Ecto neural progenitor cell (in vitro differentiated cells): ENCODE measurements around the gene FAM240A.

Experiments
- DNase-seq: peaks from one replicate; pipeline ENCODE4 v3.0.0-alpha.2; 2018; ENCODE audit warnings: low spot score

Gene FAM240A

GRCh38 chr3:46626039-46626438 is 13.7 kb downstream of the FAM240A start:
- DNase-seq = no peak

GRCh38 chr3:46627078-46627477 is 14.8 kb downstream of the FAM240A start:
- no peak for DNase-seq

DNA sequence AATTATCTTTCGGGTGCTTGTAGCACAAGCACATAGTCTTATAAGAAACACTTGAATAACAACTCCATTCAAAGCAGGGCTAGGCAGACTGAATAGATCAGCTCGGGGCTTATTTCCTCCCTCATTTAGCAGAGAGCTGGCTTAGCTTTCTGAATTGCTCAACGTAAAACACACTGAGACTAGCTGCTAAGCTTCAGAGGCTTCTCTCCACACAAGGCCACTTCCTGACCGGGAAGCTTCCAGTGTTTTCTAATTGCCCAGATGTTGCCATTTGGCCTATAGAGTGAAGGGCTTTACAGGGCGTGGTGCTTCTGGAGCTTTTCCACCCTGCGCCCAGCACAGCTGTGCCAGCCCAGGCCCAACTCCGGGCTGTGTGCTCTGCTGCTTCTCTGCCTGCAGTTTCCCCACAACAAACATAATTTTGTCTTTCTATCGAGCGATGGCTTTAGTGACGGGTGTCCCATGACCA is 16.6 kb downstream of the FAM240A start:
- no peak for DNase-seq

GRCh38 chr3:46629551-46630517 is 17.5 kb downstream of the FAM240A start:
- DNase-seq = peak; percentile 90

GRCh38 chr3:46632792-46633191 is 20.5 kb downstream of the FAM240A start:
- no peak for DNase-seq

DNA sequence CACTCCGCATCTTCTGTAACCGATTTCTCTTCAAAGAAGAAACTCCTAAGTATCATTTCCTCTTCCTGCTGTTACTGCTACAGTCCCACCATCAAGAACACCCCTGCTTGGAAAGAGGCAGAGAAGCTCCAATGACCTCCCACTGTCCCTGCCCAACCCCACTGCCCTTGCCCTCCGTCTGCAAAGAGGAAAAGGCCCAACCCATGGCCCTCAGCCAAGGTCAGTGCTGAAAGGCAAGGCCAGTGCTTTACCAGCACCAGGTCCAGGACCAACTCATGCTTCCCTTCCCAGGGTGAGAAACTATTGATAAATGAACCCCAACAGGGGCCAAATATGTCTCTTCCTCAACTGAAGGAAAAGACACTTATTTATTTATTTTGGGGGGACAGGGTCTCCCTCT is 22.5 kb downstream of the FAM240A start:
- no peak for DNase-seq

DNA sequence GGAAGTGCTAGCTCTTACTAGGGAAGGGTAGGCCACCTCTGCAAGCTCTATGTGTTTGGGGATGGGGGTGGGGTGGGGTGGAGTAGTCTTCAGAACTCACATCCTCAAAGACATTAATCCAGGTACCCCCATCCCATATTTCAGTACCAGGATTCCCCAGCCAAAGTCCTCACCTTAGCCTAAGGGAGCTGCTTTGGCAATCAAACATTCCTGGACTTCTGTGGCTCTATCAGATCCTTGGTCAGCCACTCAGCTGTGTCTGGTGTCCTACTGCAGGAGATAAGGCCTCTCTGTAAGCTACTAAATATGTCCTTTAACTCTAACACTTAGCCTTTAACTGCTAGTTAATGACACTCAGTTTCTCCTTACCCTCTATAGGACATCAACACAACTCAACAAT is 26.9 kb downstream of the FAM240A start:
- DNase-seq = no peak

- no peak for DNase-seq
These were observed 28.6 kb downstream of the FAM240A start for GRCh38 chr3:46640927-46641326.

DNA sequence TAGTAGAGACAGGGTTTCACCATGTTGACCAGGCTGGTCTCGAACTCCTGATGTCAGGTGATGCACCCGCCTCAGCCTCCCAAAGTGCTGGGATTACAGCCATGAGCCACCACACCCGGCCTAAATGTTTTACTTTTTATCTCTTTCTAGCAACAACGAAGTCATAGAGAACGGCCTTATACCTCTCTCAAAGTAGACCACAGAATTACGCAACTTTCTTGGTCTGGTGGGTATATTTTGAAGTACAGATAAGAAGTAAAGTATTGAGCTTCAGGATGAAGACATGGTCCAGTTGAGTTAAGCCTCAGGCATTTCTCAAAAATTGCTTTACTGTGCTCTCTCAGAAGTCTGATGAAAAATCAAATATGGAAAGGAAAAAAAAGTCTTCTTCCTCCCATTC is 30.6 kb downstream of the FAM240A start:
- DNase-seq = no peak

- no peak for DNase-seq
These were observed 31.4 kb downstream of the FAM240A start for GRCh38 chr3:46643701-46644100.

DNA sequence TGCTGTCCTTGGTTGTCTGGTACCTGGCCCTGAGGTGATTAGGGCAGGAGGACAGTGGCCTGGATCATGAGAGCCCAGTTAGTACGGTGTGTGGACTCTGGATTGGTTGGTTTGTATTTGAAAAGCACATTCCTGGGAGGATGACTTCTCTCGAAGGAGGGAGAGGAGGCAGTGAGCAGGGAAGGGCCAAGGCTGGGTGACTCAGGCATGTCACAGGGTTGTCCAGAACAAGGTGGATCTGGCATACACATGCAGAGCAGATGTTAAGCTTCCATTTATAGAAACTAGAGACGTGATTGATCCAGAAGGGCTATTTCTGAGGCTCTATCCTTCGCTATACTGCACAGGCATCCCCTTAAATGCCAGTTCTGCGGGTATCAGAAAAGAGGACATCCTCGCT is 34.4 kb downstream of the FAM240A start:
- DNase-seq = no peak

DNA sequence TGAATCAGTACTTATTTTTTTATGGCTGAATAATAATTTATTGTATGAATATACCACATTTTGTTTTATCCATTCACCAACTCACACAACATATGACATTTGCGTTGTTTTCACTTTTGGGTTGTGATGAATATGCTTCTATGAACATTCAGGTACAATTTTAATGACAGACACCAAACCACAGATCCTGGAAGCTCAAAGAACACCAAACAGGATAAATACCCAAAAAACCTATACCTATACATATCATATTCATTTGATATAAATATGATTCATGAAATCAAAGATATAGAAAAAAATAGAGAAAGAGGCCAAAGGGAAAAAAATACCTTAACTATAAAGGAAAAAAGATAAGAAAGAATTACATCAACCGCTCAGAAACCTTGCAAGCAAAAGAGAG is 35.8 kb downstream of the FAM240A start:
- DNase-seq = no peak

- DNase-seq = no peak
These were observed 37.1 kb downstream of the FAM240A start for GRCh38 chr3:46649436-46649835.

DNA sequence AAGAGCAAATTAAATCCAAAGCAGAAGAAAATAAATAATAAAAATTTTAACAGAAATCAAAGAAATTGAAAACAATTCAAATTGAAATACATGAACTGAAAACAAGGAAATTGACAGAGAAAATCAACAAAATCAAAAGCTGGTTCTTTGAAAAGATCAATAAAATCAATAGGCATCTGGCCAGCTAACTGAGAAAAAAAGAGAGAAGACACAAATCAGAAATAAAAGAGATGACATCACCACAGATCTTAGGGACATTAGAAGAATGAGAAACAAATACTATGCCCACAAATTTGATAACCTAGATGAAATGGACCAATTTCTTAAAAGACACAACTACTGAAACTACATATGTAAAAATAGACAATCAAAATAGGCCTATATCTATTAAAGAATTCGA is 38.8 kb downstream of the FAM240A start:
- no peak for DNase-seq

- DNase-seq = no peak
These were observed 42.9 kb downstream of the FAM240A start for GRCh38 chr3:46655271-46655670.

- no peak for DNase-seq
These were observed 44.6 kb downstream of the FAM240A start for GRCh38 chr3:46656778-46657556.

- peak; percentile 48 for DNase-seq
These were observed 47.0 kb downstream of the FAM240A start for GRCh38 chr3:46659285-46659684.

- peak; percentile 42 for DNase-seq
These were observed 47.7 kb downstream of the FAM240A start for GRCh38 chr3:46660003-46660402.

GRCh38 chr3:46660543-46661523 is 48.5 kb downstream of the FAM240A start:
- peak; percentile 44 for DNase-seq

GRCh38 chr3:46661776-46662766 is 49.7 kb downstream of the FAM240A start:
- DNase-seq = peak; percentile 47
